Activated naive CD4-positive, alpha-beta T cell treated with anti-CD3 and anti-CD28 coated beads, Interleukin-2, amount 50 U/mL, for 16 hours (primary cell): ENCODE measurements around the gene TMCO4.
"Not testable (repeated sequence)": the region's sequence is repeated elsewhere in the genome, so short reads cannot be mapped to it uniquely, and the experiment has no call there.

Experiments used
- DNase-seq: peaks from one replicate; pipeline ENCODE4 v3.0.0-alpha.2; 2020

Gene TMCO4

DNA sequence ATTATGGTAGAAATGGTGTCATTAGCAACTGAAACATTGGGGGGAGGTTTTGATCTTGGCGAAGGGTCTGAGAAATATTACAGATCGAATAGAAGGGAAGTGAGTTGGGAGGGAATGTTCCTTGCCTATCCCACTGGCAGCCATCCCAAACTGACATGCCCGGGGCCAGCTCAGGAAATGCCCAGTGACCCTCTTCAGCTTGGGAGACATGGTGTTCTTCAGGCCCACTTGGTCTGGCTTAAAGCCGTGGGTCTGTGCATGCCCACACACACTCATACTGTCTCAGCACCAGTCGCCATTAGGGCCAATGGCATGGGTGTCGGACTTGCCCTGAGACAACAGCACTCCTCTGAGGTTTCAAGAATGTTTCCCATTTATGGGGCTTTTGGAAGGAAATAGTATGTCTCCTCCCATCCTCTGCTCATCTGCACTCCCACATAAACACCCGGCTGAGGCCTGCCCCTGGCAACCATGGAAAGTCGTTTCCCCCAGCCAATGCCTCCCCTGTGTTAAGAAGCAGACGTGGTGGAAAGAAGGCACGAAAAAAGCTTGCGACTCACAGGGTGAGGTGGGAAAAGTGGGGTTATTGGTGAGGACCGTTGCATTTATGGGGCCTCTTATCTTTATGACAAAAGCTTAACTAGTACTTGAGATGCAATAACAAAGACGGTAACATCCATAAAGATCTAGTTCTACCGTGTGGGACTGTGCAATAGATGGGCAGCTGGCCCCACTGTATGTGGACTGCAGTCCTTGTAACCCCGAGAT, 13.3 kb upstream of the TMCO4 start:
- DNase-seq: no peak

DNA sequence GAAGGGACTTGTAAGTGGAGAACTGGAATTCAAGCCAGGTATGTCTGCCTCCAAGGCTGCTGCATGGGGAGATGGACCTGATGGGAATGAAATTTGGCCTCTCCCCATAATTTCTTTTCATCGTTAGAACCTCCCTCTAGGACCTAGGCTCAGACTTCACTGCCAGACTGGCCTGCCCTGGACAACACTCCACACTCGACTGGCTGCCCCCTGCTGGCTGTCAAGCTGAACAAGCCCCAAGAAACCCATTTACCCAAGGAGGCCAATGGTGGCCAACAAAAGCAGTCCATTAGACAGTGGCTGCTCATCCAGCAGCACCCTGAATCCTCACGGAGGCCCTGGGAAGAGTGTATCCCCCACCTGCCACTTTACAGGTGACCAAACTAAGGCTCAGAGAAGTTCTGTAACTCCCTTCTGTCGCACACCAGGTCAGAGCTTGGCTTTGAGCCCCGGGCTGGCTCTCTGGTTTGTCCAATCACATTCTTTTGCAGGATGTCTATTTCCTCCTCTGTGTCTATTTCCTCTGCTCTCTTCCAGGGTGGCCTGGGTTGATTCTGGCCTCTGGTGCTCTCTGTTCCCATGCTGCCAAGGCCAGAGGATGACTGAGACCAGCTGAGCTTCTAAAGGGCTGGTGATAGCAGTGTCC, 11.6 kb upstream of the TMCO4 start:
- peak; percentile 46 for DNase-seq

DNA sequence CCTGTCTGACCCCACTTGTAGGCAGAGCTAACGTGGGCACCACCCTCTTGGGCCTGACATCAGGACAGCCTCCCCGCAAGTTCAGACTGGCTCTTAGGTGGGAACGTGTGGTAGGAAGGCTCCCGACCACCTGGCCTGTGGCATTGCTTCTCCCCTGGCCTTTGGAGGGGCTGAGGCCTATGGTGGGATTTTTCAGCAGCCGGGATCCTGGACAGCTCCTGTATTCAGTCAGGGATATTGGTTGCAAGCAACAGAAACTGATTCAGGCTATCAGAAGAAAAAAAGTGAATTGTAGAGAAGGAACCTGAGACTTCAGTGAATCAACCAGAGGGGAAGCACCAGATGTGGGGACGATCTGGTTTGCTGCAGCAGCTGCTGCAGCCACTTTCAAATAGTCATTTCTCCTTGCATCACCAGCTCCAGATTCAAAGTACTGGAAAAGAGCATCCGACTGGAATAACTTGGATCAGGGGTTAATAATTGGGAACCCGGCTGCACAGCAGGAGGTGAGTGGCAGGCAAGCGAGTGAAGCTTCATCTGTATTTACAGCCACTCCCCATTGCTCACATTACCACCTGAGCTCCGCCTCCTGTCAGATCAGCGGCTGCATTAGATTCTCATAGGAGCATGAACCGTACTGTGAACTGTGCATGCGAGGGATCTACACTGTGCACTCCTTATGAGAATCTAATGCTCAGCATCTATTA, 9.5 kb upstream of the TMCO4 start:
- no peak for DNase-seq

DNA sequence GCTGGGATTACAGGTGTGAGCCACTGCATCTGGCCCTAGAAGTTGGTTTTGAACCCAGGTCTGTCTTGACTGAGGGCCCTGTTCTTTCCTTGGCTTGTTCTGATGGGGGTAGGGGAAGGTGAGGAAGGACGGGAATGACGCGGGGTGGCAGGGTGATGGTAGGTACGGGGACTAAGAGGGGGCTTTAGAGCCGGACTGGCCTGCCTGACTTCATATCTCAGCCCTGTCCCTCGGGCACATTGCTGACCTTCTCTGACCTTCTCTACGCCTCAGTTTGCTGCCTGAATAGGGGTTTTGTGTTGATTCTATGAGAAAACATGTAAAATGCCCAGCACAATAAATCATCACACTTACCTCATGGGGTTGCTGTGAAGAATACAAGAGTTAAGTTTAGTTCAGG, 8.6 kb upstream of the TMCO4 start:
- no peak for DNase-seq

DNA sequence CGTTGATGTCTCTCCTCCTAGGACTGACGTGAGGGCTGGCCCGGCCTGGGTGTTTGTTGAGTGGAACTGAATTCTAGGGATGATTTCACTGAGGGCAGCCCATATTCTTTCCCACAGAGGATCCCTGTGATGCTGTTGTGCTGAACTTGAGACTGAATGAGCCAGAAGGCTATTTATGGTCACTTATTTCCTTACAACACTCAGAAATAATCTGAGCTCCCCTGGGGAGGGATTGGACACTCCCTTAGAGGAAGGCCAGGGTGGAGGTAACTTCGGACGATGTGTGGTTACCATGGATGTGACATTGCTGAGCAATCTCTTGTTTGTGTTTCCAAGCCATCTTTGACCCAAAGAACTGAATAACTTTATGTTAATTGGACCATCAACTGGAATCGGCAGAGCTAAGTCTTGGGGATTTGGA, 5.1 kb upstream of the TMCO4 start:
- DNase-seq: no peak

DNA sequence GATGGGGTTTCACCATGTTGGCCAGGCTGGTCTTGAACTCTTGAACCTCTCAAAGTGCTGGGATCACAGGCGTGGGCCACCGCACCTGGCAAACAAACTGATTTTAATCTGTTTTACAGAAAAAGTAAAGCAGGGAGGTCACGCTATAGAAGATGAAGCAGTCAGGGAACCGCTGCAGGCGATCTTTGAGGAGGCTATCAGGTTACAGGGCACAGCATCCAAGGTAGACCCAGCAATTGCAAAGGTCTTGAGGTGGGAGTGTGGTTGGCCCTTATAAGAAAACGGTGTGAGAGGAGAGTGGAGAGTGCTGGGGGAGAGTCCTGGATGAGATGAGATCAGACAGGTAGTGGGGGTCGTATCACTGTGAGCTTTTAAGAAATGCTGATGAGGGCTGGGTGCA, 2.6 kb upstream of the TMCO4 start:
- DNase-seq: no peak

DNA sequence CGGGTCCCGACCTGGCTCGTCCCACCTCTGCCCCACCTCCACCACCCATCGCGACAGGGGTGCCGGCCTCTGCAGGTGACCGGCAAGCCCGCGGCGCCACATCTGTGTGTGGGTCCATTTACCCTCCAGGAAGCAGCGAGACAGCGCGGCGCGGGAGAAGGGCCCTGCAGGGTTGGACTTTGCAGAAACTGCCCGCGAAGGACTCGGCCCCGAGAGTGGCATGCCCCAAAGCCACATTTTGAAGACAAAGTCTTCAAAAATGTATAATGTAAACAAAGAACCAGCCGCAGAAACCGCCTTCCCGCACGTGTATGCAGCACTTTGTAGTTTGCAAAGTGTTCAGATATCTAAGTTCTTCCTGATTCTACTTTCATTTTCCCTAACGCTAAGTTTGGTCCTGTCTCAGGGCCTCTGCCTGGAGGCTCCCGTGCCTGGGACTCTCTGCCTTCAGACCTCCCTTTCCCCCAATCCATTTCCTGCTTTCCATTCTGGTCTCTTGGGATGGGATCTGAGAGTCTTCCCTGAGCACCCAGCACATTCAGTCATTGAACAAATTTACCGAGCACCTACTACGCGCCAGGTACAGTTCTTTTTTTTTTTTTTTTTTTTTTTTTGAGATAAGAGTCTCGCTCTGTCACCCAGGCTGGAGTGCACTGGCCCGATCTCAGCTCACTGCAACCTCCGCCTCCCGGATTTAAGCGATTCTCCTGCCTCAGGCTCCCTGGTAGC, 524 bp upstream of the TMCO4 start:
- peak; percentile 50 for DNase-seq

DNA sequence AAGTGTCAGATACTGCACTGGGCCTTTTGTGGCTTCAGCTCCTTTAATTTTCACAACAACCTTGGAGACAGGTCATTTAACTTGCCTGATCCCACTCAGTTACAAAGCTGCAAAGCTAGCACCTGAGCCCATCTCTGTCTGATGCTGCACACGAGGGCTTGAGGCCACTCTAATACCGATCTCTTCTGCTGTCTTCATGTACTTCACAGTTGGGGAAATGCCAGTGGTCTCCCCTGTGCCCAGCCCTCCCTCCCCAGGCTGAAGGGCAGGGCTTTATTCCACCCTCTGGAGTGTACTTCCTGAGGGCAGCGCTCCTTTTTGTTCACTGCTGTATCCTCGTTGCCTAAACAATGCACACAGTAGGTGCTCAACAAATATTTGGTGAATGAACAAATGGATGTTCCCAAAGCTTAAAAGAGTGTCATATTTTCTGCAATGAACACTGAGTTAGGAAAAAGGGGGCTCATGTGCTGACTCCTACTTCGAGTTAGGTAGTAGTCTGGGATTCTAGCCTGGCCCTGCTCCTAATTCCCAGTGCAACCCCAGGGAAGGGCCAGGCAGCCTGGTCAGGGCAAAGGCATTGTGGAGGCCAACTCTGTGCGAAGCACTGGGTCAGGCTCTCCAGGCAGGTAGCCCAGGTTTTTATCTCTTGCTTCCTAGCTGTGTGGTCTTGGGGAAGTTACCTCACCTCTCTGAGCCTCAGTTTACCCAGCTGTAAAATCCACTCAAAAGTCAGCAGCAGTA, 1.1 kb downstream of the TMCO4 start:
- no peak for DNase-seq

DNA sequence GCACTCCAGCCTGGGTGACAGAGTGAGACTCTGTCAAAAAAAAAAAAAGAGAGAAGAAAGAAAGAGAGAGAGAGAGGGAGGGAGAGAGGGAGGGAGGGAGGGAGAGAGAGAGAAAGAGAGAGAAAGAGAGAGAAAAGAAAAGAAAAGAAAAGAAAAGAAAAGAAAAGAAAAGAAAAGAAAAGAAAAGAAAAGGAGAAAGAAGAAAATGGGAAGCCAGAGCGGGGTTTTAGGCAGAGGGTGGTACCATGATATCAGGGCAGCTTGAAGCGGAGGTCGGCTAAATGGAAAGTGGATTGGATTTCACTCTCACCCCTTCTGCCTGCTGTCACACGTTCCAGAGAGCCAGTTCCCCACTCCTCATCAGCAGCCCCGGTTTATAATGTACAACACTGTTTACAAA, 1.9 kb downstream of the TMCO4 start:
- DNase-seq: no peak

DNA sequence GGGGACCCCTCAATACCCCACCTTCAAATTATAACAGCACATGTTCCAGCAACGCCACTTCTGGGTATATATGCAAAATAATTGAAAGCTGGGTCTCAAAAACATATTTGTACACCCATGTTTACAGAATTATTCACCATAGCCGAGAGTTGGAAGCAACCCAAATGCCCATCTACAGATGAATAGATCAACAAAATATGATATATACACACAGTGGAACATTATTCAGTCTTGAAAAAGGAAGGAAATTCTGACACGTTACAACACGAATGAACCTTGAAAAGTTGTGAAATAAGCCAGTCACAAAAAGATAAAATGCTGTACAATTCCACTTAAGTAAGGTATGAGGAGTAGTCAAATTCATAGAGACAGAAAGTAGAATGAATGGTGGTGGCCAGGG, 5.1 kb downstream of the TMCO4 start:
- DNase-seq: no peak

DNA sequence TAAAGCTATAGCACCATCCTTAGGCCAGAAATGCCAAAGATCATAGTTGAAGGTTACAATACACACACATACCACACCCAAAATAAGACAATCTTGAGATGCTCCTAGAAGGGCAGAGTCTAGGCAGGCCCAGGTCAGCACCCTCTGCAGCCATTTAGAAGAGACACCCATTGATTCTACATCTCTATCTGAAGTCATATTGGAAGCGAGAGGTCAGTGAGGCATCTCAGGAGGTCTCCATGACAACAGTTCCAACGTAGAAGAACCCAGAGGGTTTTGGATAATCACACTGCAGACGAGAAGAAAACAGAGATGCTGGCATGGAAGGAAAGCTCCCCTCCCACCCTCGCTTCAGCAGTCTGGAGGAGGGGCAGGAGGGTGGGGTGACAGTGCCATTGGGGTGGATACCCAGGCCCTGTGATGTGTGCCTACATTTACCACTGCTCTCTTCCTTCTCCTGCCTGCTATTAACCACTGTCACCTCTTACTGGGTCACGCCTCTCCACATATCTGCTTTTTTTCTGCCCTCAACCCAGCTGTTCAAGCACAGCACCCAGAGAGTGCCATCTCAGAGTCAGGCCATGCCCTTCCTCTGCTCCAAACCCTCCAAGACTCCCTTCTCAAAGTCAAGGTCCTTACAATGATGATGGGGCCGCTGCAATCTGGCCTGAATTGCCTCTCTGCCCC, 6.2 kb downstream of the TMCO4 start:
- no peak for DNase-seq

DNA sequence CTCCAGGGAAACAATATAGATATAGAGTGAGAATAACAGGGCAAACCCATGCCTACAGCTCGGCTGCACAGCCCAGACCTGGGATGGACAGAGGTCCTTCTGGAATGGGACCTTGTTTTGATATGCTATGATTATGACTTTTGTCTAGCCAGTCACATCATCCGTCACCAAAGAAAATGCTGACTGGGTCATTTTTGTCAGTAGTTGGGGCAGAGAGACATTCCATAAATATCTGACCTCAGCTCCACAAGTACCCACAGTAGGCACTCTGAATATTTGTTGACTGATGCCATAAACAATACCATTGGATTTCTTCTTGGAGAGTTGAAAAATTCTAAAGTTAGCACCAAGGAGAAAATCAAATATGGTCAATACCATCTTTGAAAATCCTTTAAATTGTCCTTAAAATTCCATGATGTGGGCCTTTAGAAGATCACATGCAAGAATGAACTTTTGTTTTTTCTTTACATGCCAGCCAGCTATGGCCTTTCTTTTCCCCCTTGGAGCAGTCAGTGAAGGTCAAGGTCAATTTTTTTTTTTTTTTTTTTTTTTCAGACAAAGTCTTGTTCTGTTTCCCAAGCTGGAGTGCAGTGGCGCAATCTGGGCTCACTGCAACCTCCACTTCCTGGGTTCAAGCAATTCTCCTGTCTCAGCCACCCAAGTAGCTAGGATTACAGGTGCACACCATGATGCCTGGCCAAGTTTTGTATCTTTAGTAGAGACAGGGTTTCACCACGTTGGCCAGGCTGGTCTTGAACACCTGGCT, 7.3 kb downstream of the TMCO4 start:
- DNase-seq: no peak

DNA sequence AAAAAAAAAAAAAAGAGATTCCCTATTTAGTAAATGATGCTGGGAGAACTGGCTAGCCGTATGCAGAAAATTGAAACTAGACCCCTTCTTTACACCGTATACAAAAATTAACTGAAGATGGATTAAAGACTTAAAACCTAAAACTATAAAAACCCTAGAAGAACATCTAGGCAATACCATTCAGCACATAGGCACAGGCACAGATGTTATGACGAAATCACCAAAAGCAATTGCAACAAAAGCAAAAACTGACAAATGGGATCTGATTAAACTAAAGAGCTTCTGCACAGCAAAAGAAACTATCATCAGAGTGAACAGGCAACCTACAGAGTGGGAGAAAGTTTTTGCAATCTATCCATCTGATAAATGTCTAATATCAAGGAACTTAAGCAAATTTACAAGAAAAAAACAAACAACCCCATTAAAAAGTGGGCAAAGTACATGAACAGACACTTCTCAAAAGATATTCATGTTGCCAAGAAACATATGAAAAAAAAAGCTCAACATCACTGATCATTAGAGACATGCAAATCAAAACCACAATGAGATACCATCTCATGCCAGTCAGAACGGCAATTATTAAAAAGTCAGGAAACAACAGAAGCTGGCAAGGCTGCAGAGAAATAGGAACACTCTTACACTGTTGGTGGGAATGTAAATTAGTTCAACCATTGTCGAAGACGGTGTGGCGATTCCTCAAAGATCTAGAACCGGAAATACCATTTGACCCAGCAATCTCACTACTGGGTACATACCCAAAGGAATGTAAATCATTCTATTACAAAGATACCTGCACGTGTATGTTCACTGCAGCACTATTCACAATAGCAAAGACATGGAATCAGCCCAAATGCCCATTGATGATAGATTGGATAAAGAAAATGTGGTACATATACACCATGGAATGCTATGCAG, 9.4 kb downstream of the TMCO4 start:
- DNase-seq: not testable (repeated sequence)

DNA sequence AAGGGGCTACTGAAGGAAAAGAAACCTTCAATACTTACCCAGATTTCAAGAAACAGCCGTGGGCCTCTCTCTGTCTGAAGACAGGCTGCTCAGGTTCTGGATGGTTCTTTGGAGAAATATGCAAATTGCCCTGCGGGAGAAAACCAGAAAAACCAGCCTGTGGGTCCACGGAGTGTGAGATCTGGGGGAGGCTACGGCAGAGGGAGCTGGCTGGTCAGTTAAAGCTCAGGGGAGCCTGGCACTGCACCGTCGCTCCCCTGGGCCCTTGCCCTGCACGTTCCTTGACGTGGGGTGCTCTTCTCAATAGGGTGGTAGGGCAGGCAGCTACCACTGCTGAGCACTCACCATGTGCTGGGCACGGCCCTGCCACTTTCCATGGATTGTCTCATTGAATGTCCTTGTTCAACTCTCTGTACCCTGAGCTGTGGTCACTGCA, 12.7 kb downstream of the TMCO4 start:
- no peak for DNase-seq

DNA sequence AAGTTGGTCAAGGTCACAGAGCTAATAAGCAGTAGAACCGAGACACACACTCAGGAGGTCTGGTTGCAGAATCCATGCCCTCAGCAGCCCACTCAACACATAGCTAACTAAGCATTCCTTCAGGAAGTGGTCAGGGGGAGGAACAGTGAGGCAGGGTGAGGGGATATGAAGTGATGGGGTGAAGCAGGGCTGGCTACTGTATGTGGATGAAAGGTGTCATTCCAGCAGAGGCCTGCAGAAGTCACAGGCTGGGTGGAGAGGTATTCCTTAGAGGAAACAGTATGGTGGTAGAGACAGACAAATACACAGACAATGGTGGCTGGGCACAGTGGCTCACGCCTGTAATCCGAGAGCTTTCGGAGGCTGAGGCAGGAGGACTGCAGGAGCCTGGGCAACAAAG, 14.1 kb downstream of the TMCO4 start:
- DNase-seq: no peak

DNA sequence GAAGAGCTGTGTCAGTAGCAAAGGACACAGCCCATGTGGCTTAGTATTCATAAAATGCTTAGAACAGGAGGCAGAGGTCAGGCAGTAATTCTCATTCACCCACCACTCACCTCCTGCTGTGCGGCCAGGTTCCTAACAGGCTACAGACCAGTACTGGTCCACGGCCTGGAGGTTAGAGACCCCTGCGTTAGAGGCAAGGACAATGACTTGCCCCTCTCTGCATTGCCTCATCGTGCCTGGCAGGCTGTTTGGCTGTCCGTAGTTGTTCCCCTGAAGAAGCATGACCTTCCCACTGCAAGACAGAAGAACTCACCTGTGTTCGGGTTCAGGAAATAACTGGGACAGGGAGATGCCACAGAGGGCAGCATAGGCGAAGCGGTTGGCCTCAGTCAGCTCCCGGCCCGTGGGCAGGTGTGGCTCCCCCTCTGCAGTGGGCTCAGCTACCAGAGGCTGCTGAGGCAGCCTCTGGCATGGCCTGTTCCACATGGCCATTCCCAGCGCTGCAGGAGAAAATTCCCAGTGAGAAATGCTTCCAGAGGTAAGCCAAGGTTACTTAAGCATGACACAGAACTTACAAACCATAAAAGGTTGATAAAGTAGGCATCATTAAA, 19.3 kb downstream of the TMCO4 start:
- no peak for DNase-seq

DNA sequence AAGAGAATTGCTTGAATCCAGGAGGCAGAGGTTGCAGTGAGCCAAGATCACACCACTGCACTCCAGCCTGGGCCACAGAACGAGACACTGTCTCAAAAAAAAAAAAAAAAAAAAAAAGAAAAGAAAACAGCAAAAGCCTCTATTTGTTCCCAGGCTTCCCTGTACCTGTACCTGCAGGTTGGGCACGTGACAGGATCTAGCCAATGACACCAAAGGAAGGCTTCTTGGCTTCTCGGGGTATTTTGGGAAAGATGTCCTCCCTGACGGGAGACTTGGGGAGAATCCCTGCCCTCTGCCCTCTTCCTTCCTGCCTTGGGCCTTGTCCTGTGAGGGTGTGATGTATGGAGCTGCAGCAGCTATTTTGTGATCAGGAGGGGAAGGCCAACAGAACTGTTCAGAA, 22.8 kb downstream of the TMCO4 start:
- DNase-seq: no peak

DNA sequence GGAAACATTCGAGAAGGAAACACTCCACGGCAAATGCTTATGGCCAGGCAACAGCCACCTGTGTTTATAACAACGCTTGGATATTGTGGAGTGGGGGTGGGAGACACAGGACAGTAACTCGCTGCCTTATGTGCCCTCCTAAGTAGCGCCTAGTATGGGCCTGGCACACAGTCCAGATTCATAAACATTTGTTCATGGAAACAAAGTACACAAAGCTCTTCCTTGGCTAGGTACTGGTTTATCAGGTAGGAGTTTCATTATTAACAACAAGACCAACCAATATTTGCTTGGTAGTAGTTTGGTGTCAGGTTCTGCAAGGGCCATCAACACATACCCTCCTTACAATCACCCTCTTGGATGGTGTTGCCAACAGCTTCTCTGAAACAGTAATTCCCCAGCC, 23.4 kb downstream of the TMCO4 start:
- no peak for DNase-seq

DNA sequence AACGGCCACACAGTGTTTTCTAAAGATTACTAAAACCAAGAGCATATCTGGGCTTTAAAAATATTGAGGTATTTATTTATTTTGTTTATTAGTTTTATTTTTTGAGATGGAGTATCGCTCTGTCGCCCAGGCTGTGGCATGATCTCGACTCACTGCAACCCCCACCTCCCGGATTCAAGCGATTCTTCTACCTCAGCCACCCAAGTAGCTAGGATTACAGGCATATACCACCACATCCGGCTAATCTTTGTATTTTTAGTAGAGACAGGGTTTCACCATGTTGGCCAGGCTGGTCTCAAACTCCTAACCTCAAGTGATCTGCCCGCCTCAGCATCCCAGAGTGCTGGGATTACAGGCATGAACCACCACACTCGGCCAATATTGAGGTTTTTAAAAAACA, 23.9 kb downstream of the TMCO4 start:
- DNase-seq: no peak

DNA sequence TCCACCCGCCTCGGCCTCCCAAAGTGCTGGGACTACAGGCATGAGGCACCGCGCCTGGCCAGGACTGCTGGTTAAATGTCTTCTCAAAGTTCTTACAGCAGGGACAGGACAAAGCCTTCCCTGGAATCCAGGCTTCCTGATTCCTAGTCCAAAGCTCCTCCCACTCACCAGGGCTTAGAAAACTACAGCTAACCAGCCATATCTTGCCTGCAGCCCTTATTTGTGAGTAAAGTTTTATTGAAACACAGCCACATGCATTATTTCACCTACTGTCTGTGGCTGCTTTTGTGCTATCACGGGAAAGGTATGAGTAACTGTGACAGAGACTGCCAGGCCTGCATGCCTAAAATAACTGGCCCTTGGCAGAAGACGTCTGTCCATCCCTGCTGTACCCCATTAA, 24.4 kb downstream of the TMCO4 start:
- DNase-seq: no peak
